GM12891 (cell line): ENCODE results near the gene ANKRD30A.

Source experiments
- POLR2A ChIP-seq: IDR thresholded peaks from 2 replicates; pipeline ENCODE4 v1.6.1; 2011; ENCODE audit warnings: low read depth, low read length, control low read depth
- POLR2AphosphoS5 ChIP-seq: IDR thresholded peaks from 2 replicates; pipeline ENCODE4 v1.6.1; 2011; ENCODE audit warnings: low read depth, low read length, control low read depth
- POU2F2 ChIP-seq: IDR thresholded peaks from 2 replicates; pipeline ENCODE4 v1.6.1; 2011; ENCODE audit warnings: low read depth, mild to moderate bottlenecking, control low read depth, low read length, moderate library complexity
- SPI1 ChIP-seq: IDR thresholded peaks from 2 replicates; pipeline ENCODE4 v1.6.1; 2011; ENCODE audit warnings: low read depth, low read length, control low read depth
- TAF1 ChIP-seq: IDR thresholded peaks from 2 replicates; pipeline ENCODE4 v1.6.1; 2011; ENCODE audit warnings: low read depth, low read length, control low read depth

- no peak for TF ChIP-seq POLR2A
- no peak for TF ChIP-seq POLR2AphosphoS5
- no peak for TF ChIP-seq TAF1
- no peak for TF ChIP-seq SPI1
- TF ChIP-seq POU2F2, result no peak
These were observed 114.8 kb downstream of the ANKRD30A start for GRCh38 chr10:37240223-37240622.
